GM21717 (cell line): ENCODE results near the gene KIAA1549.
"Not testable (repeated sequence)": the region's sequence is repeated elsewhere in the genome, so short reads cannot be mapped to it uniquely, and the experiment has no call there.

Source experiments
- ATAC-seq: cut with Tn5 transposase; IDR thresholded peaks from one replicate; pipeline ENCODE4 v1.9.1; 2021; ENCODE audit warnings: mild to moderate bottlenecking, moderate library complexity; ENCODE audit not compliant: unreplicated experiment

KIAA1549 gene

DNA sequence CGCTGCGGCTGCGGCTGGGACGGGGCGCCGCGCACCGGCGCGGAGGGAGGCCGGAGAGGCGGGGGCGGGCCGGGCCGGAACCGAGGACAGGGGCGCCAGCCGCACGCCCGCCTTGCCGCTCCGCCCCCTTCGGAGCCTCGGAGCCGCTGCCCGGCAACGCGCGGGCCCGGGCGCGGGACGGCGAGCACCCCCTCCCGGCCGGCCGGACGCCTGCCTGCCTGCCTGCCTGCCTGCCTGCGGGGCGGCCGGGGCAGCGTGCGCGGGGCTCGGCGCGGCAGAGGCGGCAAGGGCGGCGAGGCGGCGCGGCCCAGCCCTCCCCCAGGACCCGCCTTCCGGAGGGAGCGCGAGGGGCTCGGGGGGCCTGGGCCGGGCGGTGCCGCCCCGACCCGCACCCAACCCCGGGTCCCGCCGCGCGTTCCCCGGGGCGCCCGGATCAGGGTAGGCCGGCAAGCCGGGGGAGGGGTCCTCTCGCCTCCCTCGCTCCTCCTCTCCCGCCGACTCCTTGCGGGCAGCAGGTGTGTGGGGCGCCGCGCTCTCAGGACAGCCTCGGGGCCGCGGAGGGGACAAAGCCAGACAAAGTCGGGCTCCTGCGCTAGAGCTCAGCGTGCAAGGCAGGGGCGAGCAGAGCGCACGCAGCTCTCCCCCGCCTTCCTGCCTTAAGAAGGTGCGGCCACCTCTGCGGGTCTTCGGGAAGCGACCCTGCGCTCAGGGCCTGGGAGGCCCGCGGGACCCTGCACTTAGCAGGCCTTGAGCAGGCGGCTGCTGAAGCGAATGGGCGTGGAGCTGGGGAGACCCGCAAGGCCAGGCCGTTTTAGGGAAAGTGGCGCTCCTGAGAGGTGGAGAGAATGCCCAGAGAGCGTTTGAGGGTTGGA, at the start of gene KIAA1549:
Gene KIAA1549 (minus strand): TSS at position 58 of the 872 bp plus-strand sequence. CDS start 120 bp downstream, outside the sequence.
- ATAC-seq = peak; percentile 86

DNA sequence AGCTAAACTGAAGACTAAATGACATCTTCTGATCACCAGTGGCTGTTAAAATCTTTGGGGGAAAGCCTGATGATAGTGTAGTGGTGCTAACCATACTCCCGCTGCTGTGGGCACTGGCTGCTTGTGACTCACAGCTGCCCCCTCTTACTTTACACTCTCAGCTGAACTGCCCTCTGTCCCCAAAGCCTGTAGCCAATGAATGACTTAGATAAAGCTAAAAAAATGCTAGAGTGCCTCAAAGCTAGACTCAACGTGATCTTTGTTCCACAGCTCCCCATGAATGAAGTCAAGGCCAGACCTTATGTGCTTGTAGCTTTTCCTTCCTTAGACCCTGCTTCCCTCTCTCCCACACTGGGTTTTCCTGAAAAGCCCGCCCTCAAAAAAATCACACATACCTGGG, 48.2 kb upstream of the KIAA1549 start:
- ATAC-seq = no peak

DNA sequence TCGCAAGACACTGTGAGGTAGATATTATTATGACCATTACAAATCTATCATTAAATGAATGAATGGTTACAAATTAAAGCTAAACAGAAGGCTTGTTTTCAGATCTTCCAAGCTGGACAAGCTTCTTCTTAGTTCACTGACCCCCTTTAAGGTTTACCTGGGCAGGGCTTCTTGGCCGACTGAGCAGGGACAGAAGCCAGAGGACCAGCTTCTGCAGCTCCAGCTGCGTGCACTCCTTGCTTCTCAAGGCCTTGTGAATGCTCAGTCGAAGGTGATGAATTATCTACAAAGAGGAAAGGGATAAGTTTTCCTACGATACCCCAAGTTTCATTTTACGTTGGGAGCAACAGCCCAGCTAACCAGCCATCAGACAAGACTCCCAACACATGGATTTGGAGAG, 45.4 kb upstream of the KIAA1549 start:
- ATAC-seq = no peak

DNA sequence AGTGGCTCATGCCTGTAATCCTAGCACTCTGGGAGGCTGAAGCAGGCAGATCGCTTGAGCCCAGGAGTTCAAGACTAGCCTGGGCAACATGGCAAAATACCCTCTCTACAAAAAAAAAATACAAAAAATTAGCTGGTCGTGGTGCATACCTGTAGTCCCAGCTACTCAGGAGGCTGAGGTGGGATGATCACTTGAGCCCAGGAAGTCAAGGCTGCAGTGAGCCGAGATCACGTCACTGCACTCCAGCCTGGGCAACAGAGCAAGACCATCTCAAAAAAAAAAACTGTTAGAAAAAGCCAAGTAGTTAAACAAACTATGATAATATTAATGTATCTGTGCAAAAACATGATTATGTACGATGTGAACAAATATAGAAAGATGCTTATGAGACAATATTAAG, 44.7 kb upstream of the KIAA1549 start:
- ATAC-seq = not testable (repeated sequence)

DNA sequence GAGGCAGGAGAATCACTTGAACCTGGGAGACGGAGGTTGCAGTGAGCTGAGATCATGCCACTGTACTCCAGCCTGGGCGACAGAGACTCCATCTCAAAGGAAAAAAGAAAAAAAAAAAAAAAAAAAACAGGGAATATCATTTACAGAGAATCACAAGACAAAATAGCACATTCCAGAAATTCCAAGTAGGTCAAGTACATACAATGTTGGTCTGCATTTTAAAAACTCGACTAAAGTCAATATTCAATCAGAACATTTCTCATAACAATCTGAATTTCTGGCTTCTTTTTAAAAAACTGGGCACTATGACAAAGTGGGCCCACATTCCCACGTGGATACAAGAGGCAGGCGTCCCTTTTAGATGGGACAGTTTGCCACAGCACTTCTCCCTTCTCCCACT, 41.9 kb upstream of the KIAA1549 start:
- ATAC-seq = no peak

DNA sequence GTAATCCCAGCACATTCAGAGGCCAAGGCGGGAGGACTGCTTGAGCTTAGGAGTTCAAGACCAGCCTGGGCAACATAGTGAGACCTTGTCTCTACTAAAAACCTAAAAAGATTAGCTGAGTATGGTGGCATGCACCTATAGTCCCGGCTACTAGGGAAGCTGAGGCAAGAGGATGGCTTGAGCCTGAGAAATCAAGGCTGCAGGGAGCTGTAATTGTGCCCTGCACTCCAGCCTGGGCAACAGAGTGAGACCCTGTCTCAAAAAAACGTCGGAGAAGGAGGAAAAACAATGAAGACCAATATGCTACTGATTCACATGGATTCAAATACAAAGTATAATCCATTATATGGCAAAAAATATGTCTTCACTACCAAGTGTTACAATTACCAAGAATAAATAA, 41.1 kb upstream of the KIAA1549 start:
- ATAC-seq = no peak

GRCh38 chr7:139018910-139019309, 37.7 kb upstream of the KIAA1549 start:
- no peak for ATAC-seq

GRCh38 chr7:139016931-139017511, 35.8 kb upstream of the KIAA1549 start:
- ATAC-seq = peak; percentile 85

DNA sequence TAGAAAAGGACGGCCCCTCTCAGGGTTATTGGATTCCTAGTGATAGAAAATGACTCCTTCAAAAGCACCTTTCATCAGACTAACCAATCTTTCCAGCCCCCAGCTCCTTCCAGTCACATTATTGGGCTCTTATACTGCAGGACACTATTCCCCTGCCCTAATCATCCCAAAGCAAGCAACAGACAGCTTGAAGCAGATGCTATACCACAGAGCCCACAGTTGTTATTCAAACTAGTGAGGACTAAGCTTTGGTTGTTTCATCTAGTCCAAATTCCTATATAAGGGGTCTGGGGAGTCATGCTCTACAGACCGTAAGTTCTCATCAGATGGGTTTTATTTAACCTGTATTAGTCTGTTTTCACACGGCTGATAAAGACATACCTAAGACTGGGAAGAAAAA, 30.2 kb upstream of the KIAA1549 start:
- no peak for ATAC-seq

- ATAC-seq = no peak
Measured at GRCh38 chr7:139004321-139005090, 23.3 kb upstream of the KIAA1549 start.

GRCh38 chr7:138999414-138999813, 18.2 kb upstream of the KIAA1549 start:
- ATAC-seq = no peak

DNA sequence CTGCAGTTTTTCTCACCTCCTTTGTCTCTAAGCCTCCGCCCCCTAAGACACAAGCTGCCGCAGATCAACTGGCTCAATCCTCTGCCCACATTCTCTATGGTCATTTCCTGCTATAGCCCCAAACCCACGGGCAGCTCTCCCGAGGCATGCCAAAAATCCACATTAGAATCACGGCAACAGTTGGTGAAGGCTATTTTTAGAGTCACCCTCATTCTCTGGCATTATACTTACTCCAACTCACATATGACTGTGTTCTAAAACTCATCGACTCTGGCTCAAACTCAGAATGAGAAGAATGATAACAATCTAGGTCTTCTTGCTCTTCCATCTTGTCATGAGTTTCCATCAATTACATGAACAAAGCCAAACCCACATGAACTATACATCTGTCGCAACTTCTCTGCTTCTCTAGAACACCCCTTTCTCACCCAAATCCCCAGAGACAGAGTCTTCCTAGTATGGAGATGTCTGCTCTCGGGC, 10.9 kb upstream of the KIAA1549 start:
- ATAC-seq = no peak

- ATAC-seq = no peak
Measured at GRCh38 chr7:138987686-138988085, 6.5 kb upstream of the KIAA1549 start.

GRCh38 chr7:138982204-138982623, 1.0 kb upstream of the KIAA1549 start:
- no peak for ATAC-seq

- ATAC-seq = peak; percentile 46
Measured at GRCh38 chr7:138980563-138981291, 462 bp downstream of the KIAA1549 start.

DNA sequence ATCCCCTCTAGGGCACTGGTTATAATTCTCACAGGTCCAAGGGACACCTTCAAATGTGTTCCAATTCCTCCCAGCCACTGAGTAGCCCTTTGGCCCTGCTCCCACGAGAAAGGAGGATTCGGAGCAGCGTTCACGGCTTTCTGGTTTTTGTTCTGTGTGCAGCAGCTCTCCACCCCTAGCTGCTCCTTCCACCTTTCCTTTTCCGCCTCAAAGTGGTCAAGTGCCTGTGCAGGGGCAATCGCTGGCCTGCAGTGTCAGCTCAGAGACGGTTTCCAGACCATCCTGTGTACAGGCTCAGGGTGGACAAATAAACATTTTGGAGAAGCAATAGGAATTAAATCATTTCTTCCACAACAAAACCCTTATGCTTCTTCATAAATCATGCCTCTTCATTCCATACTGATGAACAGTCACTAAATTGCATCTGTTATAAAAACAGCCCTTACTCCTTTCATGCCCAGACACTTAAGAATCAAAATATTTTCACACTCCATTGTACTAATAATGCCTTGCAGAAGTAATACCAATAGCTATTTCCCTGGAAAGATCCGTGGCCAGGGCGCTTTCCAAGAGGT, 1.1 kb downstream of the KIAA1549 start:
- ATAC-seq = no peak

GRCh38 chr7:138979226-138979979, 1.8 kb downstream of the KIAA1549 start:
- no peak for ATAC-seq

GRCh38 chr7:138978541-138979184, 2.5 kb downstream of the KIAA1549 start:
- ATAC-seq = no peak

GRCh38 chr7:138976161-138976560, 5.0 kb downstream of the KIAA1549 start:
- ATAC-seq = not testable (repeated sequence)
